Natural killer cell (primary cell): ENCODE results near the gene ROCK1. TPM values are rescaled to one million over a fixed set of nuclear protein-coding genes. Genes with fewer than 3 reads are reported as not detected.
A peak's percentile ranks its signal among the peaks of the same experiment; 100 is the strongest.
"Not testable (repeated sequence)": the region's sequence is repeated elsewhere in the genome, so short reads cannot be mapped to it uniquely, and the experiment has no call there.

Experiments
- ATAC-seq, 3 donors: fragments of 150-1000 bp in 2 of 3; fragments of 200-7000 bp in 1 of 3; cut with Tn5 transposase; 1 replicate in 1 of 3; 2 replicates in 2 of 3; pipeline ENCODE4 v1.10.0; 2021; ENCODE audit warnings: mild to moderate bottlenecking in 2 of 3, moderate library complexity in 2 of 3
- DNase-seq, 2 donors: peaks; one replicate each; pipeline versions ENCODE4 v3.0.0 to v3.0.0-alpha.2; 2013 to 2021; ENCODE audit warnings: mixed read lengths in 1 of 2
- H3K27ac ChIP-seq: one replicate; pipeline ENCODE4 v1.5.1; 2013; ENCODE audit warnings: mild to moderate bottlenecking, low read length
- H3K27me3 ChIP-seq: one replicate; pipeline ENCODE4 v1.6.1; 2013; ENCODE audit warnings: low read length; ENCODE audit not compliant: control insufficient read depth, insufficient read depth
- H3K36me3 ChIP-seq: one replicate; pipeline ENCODE4 v1.6.1; 2013; ENCODE audit warnings: low read length; ENCODE audit not compliant: control insufficient read depth, insufficient read depth
- H3K4me1 ChIP-seq: one replicate; pipeline ENCODE4 v1.6.1; 2013; ENCODE audit warnings: low read length; ENCODE audit not compliant: control insufficient read depth, insufficient read depth
- H3K4me3 ChIP-seq: one replicate; pipeline ENCODE4 v1.5.1; 2013; ENCODE audit warnings: low read length
- H3K9me3 ChIP-seq: one replicate; pipeline ENCODE4 v1.6.1; 2013; ENCODE audit warnings: low read length; ENCODE audit not compliant: control insufficient read depth, insufficient read depth
- H3K27ac Mint-ChIP-seq, 2 donors: one replicate each; pipeline ENCODE4 v1.8.0; 2022; ENCODE audit warnings: mild to moderate bottlenecking in 2 of 2, mixed read lengths in 2 of 2, moderate library complexity in 1 of 2
- H3K27me3 Mint-ChIP-seq, 2 donors: one replicate each; pipeline ENCODE4 v1.8.0; 2022; ENCODE audit warnings: low read depth in 2 of 2, mixed read lengths in 2 of 2
- H3K36me3 Mint-ChIP-seq: one replicate; pipeline ENCODE4 v1.8.0; 2022; ENCODE audit warnings: mixed read lengths
- H3K4me1 Mint-ChIP-seq, 2 donors: one replicate each; pipeline ENCODE4 v1.8.0; 2022; ENCODE audit warnings: mixed read lengths in 2 of 2
- H3K4me3 Mint-ChIP-seq: one replicate; pipeline ENCODE4 v1.8.0; 2022; ENCODE audit warnings: mild to moderate bottlenecking, moderate library complexity, mixed read lengths
- H3K9me3 Mint-ChIP-seq, 2 donors: one replicate each; pipeline ENCODE4 v1.8.0; 2022; ENCODE audit warnings: mixed read lengths in 2 of 2
- WGBS: methylation state at CpG from one replicate; pipeline ENCODE4 v1.1.7; 2013; ENCODE audit warnings: missing lambda C conversion rate; ENCODE audit not compliant: insufficient coverage; 5-methylcytosine and 5-hydroxymethylcytosine counted together
- intact Hi-C: fragments of 100-400 bp; cut with micrococcal nuclease; formaldehyde crosslinking; loops from one replicate; pipeline ENCODE4 v1.14.2; 2022
- total RNA-seq, 4 donors: library from RNA; stranded (reverse); fragments of 120-200 nt in 1 of 4; gene quantifications; one replicate each; pipeline versions ENCODE4 v1.2.3 to v1.2.4, GENCODE V29; 2013 to 2022
- TF ChIP-seq, protein P1 (sequence below): fragments of 200-600 bp; IDR thresholded peaks from one replicate; pipeline ENCODE4 v1.8.0; 2022; ENCODE audit warnings: antibody characterized with exemption

Gene ROCK1
- total RNA-seq, 3 donors from 2014 or later (not counting 1 experiment from before 2014, with no cell fraction given) = 139 to 152 (median 149) TPM

DNA sequence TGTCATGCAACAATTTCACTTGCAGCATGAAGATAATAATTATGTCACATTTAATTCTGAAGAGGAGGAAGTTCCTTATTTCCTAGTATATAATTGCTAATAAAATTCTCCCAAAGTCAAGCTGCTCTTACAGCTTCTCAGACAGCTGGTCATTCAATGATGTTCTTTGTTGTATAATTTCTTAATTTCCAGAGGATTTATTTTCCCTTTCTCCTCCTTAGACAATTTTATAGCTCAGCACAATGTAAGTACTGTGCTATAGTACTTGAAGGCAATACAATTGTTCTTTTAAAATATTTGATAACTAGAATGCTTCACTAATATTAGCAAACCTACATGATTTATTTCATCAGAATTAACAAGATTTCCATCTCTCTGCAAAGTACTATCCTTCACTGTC lies 73.4 kb downstream of the ROCK1 start:
- no peaks in the 10 kb centered on the region for H3K4me1 ChIP-seq
- H3K4me3 ChIP-seq = no peak overlapping the region
- no peaks in the 10 kb centered on the region for H3K9me3 ChIP-seq
- peak overlapping the region in 1 of 2 donors; percentile 72 for H3K27ac Mint-ChIP-seq
- intact Hi-C loops = no loop called here
- peaks cover 15 to 21% of the 10 kb centered on the region in 2 donors for H3K4me1 Mint-ChIP-seq
- DNase-seq (no peak), ATAC-seq (no peak)
- H3K27me3 ChIP-seq = no peaks in the 10 kb centered on the region
- no peaks in the 10 kb centered on the region for H3K27me3 Mint-ChIP-seq
- no peak overlapping the region for H3K4me3 Mint-ChIP-seq
- no peaks in the 10 kb centered on the region for H3K9me3 Mint-ChIP-seq
- H3K36me3 ChIP-seq = peaks cover 36% of the 10 kb centered on the region
- no peak overlapping the region for H3K27ac ChIP-seq
- H3K36me3 Mint-ChIP-seq = no peaks in the 10 kb centered on the region
- TF ChIP-seq, protein P1, sequence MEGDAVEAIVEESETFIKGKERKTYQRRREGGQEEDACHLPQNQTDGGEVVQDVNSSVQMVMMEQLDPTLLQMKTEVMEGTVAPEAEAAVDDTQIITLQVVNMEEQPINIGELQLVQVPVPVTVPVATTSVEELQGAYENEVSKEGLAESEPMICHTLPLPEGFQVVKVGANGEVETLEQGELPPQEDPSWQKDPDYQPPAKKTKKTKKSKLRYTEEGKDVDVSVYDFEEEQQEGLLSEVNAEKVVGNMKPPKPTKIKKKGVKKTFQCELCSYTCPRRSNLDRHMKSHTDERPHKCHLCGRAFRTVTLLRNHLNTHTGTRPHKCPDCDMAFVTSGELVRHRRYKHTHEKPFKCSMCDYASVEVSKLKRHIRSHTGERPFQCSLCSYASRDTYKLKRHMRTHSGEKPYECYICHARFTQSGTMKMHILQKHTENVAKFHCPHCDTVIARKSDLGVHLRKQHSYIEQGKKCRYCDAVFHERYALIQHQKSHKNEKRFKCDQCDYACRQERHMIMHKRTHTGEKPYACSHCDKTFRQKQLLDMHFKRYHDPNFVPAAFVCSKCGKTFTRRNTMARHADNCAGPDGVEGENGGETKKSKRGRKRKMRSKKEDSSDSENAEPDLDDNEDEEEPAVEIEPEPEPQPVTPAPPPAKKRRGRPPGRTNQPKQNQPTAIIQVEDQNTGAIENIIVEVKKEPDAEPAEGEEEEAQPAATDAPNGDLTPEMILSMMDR = no peak

DNA sequence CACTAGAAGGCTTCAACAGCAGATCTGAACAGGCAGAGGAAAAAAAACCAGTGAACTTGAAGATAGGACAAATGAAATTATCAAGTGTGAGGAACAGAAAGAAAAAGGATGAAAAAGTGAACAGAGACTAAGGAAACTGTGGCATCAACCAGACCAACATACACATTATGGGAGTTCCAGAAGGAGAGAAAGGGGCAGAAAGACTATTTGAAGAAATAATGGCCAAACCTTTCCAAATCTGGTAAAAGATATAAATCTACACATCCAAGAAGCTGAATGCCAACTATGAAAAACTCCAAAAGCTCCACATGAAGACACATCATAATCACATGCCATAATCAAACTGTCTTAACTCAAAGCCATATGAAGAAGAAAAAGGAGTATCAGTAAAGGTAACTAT lies 79.8 kb downstream of the ROCK1 start:
- H3K4me3 ChIP-seq = no peak overlapping the region
- H3K9me3 ChIP-seq = no peaks in the 10 kb centered on the region
- Mint-ChIP-seq H3K4me3 (no peak overlapping the region), H3K27me3 (no peaks in the 10 kb centered on the region), H3K27ac (peak overlapping the region; percentile 6 to 7), H3K9me3 (peaks cover 0 to 2% of the 10 kb centered on the region in 2 donors), H3K36me3 (peaks cover 22% of the 10 kb centered on the region), H3K4me1 (peaks cover 32 to 35% of the 10 kb centered on the region in 2 donors)
- no peak for ATAC-seq
- DNase-seq = no peak
- no peaks in the 10 kb centered on the region for H3K27me3 ChIP-seq
- TF ChIP-seq, protein P1 = no peak
- no peaks in the 10 kb centered on the region for H3K4me1 ChIP-seq
- intact Hi-C loops = no loop called here
- peaks cover 22% of the 10 kb centered on the region for H3K36me3 ChIP-seq
- H3K27ac ChIP-seq = no peak overlapping the region

DNA sequence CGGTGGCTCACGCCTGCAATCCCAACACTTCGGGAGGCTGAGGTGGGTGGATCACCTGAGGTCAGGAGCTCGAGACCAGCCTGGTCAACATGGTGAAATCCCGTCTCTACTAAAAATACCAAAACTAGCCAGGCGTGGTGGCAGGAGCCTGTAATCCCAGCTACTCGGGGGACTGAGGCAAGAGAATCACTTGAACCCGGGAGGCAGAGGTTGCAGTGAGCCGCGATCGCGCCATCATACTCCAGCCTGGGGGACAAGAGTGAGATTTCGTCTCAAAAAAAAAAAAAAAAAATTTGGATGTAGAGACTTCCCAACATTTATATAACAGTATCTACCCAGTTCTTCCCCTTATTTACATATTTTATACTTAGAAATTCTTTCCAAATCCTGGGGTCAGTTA lies 93.4 kb downstream of the ROCK1 start:
- H3K36me3 ChIP-seq = peaks cover 55% of the 10 kb centered on the region
- H3K9me3 Mint-ChIP-seq, intact Hi-C loops, H3K4me3 ChIP-seq, H3K36me3 Mint-ChIP-seq, H3K27me3 Mint-ChIP-seq, ATAC-seq, H3K9me3 ChIP-seq, H3K27ac Mint-ChIP-seq, DNase-seq, H3K27ac ChIP-seq, H3K4me1 ChIP-seq, H3K4me1 Mint-ChIP-seq, H3K27me3 ChIP-seq, H3K4me3 Mint-ChIP-seq: not testable (repeated sequence)
- 98% methylated on average over 11 of the region's 13 CpGs for WGBS

DNA sequence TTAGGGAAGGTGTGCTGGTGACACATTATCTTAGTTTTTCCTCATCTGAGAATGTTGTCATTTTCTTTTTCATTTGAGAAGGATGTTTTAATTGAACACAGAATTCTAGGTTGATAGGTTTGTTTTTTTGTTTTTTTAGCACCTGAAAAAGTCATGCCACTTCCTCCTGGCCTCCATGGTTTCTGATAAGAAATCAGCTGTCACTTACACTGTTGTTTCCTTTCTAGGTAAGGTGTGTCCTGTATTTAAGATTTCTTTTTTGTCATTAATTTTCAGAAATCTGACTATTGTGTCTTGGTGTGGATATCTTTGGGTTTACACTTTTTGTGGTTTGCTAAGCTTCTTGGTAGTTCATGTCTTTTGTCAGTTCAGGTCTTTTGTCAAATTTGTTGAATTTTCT lies 99.3 kb downstream of the ROCK1 start:
- Mint-ChIP-seq H3K4me1 (peaks cover 0 to 9% of the 10 kb centered on the region in 2 donors), H3K36me3 (peaks cover 23% of the 10 kb centered on the region), H3K4me3 (no peak overlapping the region), H3K27ac (peak overlapping the region in 1 of 2 donors; percentile 26), H3K9me3 (peaks cover 0 to 4% of the 10 kb centered on the region in 2 donors), H3K27me3 (no peaks in the 10 kb centered on the region)
- DNase-seq (no peak), ATAC-seq (no peak)
- peaks cover 67% of the 10 kb centered on the region for H3K36me3 ChIP-seq
- H3K4me3 ChIP-seq = no peak overlapping the region
- peaks cover 4% of the 10 kb centered on the region for H3K9me3 ChIP-seq
- H3K27me3 ChIP-seq = no peaks in the 10 kb centered on the region
- no peak overlapping the region for H3K27ac ChIP-seq
- no peaks in the 10 kb centered on the region for H3K4me1 ChIP-seq
- intact Hi-C loops = no loop called here
- TF ChIP-seq, protein P1 = no peak
